ENCODE measurements around the gene LRG1. TPM values are rescaled to one million over a fixed set of nuclear protein-coding genes. Genes with fewer than 3 reads are reported as not detected.
A peak's percentile ranks its signal among the peaks of the same experiment; 100 is the strongest.

LRG1 gene
- total RNA-seq, 1 donor = not detected

GRCh38 chr19:4580021-4580901 lies 40.4 kb upstream of the LRG1 start:
- Histone ChIP-seq H2AFZ (ENCODE audit: low read length) (no peak overlapping the region), H4K20me1 (ENCODE audit: insufficient read depth, low read length) (no peaks in the 10 kb centered on the region), H3K9me3 (ENCODE audit: low read depth, low read length) (no peaks in the 10 kb centered on the region), H3K4me1 (ENCODE audit: insufficient read depth, low read length) (peaks cover 7% of the 10 kb centered on the region), H3K27me3 (ENCODE audit: insufficient read depth, low read length) (peaks cover 47% of the 10 kb centered on the region), H3K36me3 (ENCODE audit: insufficient read depth, low read length) (no peaks in the 10 kb centered on the region), H3K79me2 (ENCODE audit: insufficient read depth, low read length) (no peaks in the 10 kb centered on the region), H3K27ac (ENCODE audit: low read depth, low read length) (no peak overlapping the region), H3K4me3 (ENCODE audit: insufficient read depth, low read length) (no peak overlapping the region), H3K4me2 (ENCODE audit: insufficient read depth, low read length) (no peak overlapping the region)
- DNase-seq (ENCODE audit: insufficient read length, low spot score, missing footprints) = peak; percentile 91
- TF ChIP-seq, protein P1, sequence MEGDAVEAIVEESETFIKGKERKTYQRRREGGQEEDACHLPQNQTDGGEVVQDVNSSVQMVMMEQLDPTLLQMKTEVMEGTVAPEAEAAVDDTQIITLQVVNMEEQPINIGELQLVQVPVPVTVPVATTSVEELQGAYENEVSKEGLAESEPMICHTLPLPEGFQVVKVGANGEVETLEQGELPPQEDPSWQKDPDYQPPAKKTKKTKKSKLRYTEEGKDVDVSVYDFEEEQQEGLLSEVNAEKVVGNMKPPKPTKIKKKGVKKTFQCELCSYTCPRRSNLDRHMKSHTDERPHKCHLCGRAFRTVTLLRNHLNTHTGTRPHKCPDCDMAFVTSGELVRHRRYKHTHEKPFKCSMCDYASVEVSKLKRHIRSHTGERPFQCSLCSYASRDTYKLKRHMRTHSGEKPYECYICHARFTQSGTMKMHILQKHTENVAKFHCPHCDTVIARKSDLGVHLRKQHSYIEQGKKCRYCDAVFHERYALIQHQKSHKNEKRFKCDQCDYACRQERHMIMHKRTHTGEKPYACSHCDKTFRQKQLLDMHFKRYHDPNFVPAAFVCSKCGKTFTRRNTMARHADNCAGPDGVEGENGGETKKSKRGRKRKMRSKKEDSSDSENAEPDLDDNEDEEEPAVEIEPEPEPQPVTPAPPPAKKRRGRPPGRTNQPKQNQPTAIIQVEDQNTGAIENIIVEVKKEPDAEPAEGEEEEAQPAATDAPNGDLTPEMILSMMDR (IDR thresholded peaks at IDR 0.05; ENCODE audit: extremely low read depth, low read depth, low read length) = no peak

GRCh38 chr19:4579389-4579788 lies 39.6 kb upstream of the LRG1 start:
- Histone ChIP-seq H2AFZ (ENCODE audit: low read length) (no peak overlapping the region), H3K27ac (ENCODE audit: low read depth, low read length) (no peak overlapping the region), H3K79me2 (ENCODE audit: insufficient read depth, low read length) (no peaks in the 10 kb centered on the region), H3K4me2 (ENCODE audit: insufficient read depth, low read length) (no peak overlapping the region), H4K20me1 (ENCODE audit: insufficient read depth, low read length) (no peaks in the 10 kb centered on the region), H3K27me3 (ENCODE audit: insufficient read depth, low read length) (peaks cover 39% of the 10 kb centered on the region), H3K4me3 (ENCODE audit: insufficient read depth, low read length) (no peak overlapping the region), H3K4me1 (ENCODE audit: insufficient read depth, low read length) (peaks cover 12% of the 10 kb centered on the region), H3K36me3 (ENCODE audit: insufficient read depth, low read length) (no peaks in the 10 kb centered on the region), H3K9me3 (ENCODE audit: low read depth, low read length) (no peaks in the 10 kb centered on the region)
- TF ChIP-seq, protein P1 (IDR thresholded peaks at IDR 0.05; ENCODE audit: extremely low read depth, low read depth, low read length) = no peak
- DNase-seq (ENCODE audit: insufficient read length, low spot score, missing footprints) = peak; percentile 85

DNA sequence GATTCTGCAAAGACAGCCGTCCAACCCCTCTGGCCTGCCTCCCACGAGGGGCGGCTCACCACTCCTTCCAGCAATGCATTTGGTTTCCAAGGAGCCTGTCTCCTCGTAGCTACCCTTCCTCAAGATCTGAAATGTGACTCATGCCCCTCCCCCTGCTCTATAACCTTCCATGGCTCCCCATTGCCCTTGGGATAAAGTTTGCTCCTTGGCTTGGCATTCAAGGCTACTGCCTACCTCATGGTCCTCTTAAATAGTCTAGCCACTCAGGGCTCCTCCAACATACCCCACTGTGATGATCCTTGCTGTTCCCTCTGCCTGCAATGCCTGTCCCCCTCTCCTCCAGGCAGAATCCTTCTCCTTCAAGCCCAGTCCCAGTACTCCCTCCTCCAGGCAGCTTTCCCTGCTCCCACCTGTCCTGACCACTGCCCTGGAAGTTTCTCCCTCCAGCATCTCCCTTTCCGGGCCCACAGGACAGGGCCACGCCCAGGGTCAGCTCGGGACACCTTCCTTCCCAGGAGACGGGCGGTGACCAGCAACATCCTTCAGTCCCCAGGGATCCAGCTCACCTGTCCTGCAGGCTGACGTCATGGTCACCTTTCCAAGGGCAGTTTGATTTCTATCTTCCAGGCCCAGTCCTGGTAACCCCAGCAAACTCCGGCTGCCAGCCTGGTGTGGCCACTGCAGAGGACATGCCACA lies 38.9 kb upstream of the LRG1 start:
- TF ChIP-seq, protein P1 (IDR thresholded peaks at IDR 0.05; ENCODE audit: extremely low read depth, low read depth, low read length) = no peak
- Histone ChIP-seq H3K79me2 (ENCODE audit: insufficient read depth, low read length) (no peaks in the 10 kb centered on the region), H3K4me2 (ENCODE audit: insufficient read depth, low read length) (no peak overlapping the region), H3K36me3 (ENCODE audit: insufficient read depth, low read length) (no peaks in the 10 kb centered on the region), H3K27me3 (ENCODE audit: insufficient read depth, low read length) (peaks cover 39% of the 10 kb centered on the region), H3K9me3 (ENCODE audit: low read depth, low read length) (no peaks in the 10 kb centered on the region), H4K20me1 (ENCODE audit: insufficient read depth, low read length) (no peaks in the 10 kb centered on the region), H2AFZ (ENCODE audit: low read length) (no peak overlapping the region), H3K4me3 (ENCODE audit: insufficient read depth, low read length) (no peak overlapping the region), H3K27ac (ENCODE audit: low read depth, low read length) (no peak overlapping the region), H3K4me1 (ENCODE audit: insufficient read depth, low read length) (peaks cover 12% of the 10 kb centered on the region)
- peak; percentile 89 for DNase-seq (ENCODE audit: insufficient read length, low spot score, missing footprints)
